Measurements from ENCODE around the gene PVRIG. TPM values are rescaled to one million over a fixed set of nuclear protein-coding genes. Genes with fewer than 3 reads are reported as not detected.
"Not testable (repeated sequence)": the region's sequence is repeated elsewhere in the genome, so short reads cannot be mapped to it uniquely, and the experiment has no call there.

PVRIG gene
- total RNA-seq, 2 donors from 2014 or later, result not detected

DNA sequence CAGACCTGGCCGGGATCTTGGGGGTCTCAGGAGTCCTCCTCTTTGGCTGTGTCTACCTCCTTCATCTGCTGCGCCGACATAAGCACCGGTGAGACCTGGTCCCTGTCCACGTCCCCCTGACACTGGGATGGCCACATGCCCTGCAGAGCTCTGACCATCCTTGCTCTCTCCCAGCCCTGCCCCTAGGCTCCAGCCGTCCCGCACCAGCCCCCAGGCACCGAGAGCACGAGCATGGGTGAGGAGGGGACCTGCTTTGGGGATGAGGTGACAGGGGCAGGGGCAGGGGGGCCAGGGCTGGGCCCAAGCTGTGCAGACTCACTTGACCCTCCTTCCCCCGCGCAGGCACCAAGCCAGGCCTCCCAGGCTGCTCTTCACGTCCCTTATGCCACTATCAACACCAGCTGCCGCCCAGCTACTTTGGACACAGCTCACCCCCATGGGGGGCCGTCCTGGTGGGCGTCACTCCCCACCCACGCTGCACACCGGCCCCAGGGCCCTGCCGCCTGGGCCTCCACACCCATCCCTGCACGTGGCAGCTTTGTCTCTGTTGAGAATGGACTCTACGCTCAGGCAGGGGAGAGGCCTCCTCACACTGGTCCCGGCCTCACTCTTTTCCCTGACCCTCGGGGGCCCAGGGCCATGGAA lies 959 bp downstream of the PVRIG start:
- Histone ChIP-seq H3K4me3 (no peak overlapping the region), H3K36me3 (no peaks in the 10 kb centered on the region), H3K27ac (no peak overlapping the region), H3K9me3 (no peaks in the 10 kb centered on the region), H3K27me3 (replicated peaks; ENCODE audit: insufficient read depth) (no peaks in the 10 kb centered on the region), H3K4me1 (replicated peaks) (no peaks in the 10 kb centered on the region)
- no peak for DNase-seq (ENCODE audit: low spot score)
- TF ChIP-seq, protein P1, sequence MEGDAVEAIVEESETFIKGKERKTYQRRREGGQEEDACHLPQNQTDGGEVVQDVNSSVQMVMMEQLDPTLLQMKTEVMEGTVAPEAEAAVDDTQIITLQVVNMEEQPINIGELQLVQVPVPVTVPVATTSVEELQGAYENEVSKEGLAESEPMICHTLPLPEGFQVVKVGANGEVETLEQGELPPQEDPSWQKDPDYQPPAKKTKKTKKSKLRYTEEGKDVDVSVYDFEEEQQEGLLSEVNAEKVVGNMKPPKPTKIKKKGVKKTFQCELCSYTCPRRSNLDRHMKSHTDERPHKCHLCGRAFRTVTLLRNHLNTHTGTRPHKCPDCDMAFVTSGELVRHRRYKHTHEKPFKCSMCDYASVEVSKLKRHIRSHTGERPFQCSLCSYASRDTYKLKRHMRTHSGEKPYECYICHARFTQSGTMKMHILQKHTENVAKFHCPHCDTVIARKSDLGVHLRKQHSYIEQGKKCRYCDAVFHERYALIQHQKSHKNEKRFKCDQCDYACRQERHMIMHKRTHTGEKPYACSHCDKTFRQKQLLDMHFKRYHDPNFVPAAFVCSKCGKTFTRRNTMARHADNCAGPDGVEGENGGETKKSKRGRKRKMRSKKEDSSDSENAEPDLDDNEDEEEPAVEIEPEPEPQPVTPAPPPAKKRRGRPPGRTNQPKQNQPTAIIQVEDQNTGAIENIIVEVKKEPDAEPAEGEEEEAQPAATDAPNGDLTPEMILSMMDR (IDR thresholded peaks at IDR 0.05), result no peak
- TF ChIP-seq POLR2AphosphoS5 (IDR thresholded peaks at IDR 0.05), result no peak
- TF ChIP-seq POLR2A (IDR thresholded peaks at IDR 0.05), result no peak
- intact Hi-C loops (cut with DNase I), result loop anchor here (5.0 kb wide), 1 partner anchor 88 kb away; no protein-coding TSS in a partner anchor
- WGBS, result 84% methylated on average over 20 of the region's 22 CpGs

DNA sequence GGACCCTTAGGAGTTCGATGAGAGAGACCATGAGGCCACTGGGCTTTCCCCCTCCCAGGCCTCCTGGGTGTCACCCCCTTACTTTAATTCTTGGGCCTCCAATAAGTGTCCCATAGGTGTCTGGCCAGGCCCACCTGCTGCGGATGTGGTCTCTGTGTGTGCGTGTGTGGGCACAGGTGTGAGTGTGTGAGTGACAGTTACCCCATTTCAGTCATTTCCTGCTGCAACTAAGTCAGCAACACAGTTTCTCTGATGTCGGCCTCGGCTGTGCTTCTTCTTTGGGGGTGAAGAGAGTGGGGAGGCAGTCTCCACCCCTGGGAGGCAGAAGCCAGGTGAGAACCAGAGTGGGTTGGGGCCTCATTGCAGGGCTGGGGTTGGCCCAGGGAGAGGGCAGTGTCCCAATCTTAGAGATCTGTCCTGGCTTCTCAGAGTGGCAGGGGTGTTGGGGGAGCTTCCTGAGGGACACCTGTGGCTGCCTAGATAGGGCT lies 1.5 kb downstream of the PVRIG start:
- intact Hi-C loops (cut with DNase I), result loop anchor here (5.0 kb wide), 1 partner anchor 89 kb away; no protein-coding TSS in a partner anchor
- no peak for TF ChIP-seq POLR2A (IDR thresholded peaks at IDR 0.05)
- TF ChIP-seq, protein P1 (IDR thresholded peaks at IDR 0.05), result no peak
- no peak for TF ChIP-seq POLR2AphosphoS5 (IDR thresholded peaks at IDR 0.05)
- Histone ChIP-seq H3K36me3 (no peaks in the 10 kb centered on the region), H3K27ac (no peak overlapping the region), H3K9me3 (no peaks in the 10 kb centered on the region), H3K4me3 (no peak overlapping the region), H3K27me3 (replicated peaks; ENCODE audit: insufficient read depth) (no peaks in the 10 kb centered on the region), H3K4me1 (replicated peaks) (no peaks in the 10 kb centered on the region)
- DNase-seq (ENCODE audit: low spot score), result no peak
- 83% methylated on average over 5 of the region's 5 CpGs for WGBS

DNA sequence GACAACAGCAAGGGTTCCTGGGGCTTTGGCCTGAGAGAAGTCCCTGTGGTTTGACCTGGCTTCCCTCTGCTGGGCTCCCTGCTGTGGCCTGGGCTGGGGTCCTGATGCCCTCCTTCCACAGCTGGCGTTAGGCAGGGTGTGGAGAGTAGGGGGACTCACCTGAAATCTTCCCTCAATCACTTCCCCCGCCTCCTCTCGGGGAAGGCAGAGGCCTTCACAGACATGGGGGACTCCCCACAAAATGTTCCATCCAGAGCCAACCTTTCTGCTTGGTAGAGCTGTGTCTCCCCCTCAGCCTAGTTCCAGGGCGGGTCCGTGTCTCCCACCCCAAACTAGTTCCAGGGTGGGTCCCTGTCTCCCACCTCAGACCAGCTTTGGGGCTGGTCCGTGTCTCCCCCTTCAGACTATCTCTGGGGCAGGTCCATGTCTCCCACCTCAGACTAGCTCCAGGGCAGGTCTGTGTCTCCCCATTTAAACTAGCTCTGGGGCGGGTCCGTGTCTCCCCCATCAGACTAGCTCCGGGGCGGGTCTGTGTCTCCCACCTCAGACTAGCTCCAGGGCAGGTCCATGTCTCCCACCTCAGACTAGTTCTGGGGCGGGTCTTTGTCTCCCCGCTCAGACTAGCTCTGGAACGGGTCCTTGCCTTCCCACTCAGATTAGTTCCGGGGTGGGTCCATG lies 2.2 kb downstream of the PVRIG start:
- TF ChIP-seq, protein P1 (IDR thresholded peaks at IDR 0.05), result no peak
- TF ChIP-seq POLR2AphosphoS5 (IDR thresholded peaks at IDR 0.05) (no peak), POLR2A (IDR thresholded peaks at IDR 0.05) (no peak)
- intact Hi-C loops (cut with DNase I), result loop anchor here (5.0 kb wide), 1 partner anchor 90 kb away; no protein-coding TSS in a partner anchor

DNA sequence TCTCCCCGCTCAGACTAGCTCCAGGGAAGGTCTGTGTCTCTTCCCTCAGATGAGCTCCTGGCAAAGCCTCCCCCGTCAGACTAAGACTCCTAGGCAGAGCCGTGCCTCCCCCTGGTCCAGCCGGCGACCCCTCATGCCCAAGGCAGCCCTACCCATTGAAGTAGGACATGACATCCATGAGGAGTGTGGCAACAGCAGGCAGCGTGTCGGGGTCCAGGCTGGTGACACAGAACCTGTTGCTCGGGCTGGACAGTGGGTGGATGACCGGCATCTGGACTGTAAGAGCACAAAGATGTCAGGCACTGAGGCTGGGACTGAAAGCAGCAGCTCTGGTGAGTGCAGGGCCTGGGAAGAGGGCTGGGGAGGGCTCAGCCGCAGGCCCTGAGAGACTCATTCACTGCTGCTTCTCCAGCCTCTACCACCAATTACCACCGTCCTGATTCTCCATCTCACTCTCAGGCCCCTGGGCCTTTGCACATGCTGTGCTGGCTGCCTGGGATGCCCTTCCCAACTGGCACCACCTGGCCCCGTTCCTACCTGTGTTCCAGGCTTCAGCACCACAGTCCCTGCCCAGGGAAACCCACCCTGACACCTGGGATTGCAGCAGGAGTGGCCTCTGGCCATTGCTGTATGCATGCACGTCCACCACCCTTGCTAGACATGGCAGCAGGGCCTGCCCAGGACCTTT lies 2.8 kb downstream of the PVRIG start:
- WGBS, result 95% methylated on average over 13 of the region's 13 CpGs
- Histone ChIP-seq H3K27me3 (replicated peaks; ENCODE audit: insufficient read depth) (no peaks in the 10 kb centered on the region), H3K36me3 (no peaks in the 10 kb centered on the region), H3K9me3 (no peaks in the 10 kb centered on the region), H3K4me1 (replicated peaks) (no peaks in the 10 kb centered on the region), H3K4me3 (no peak overlapping the region), H3K27ac (no peak overlapping the region)
- TF ChIP-seq, protein P1 (IDR thresholded peaks at IDR 0.05), result no peak
- TF ChIP-seq POLR2AphosphoS5 (IDR thresholded peaks at IDR 0.05) (no peak), POLR2A (IDR thresholded peaks at IDR 0.05) (no peak)
- DNase-seq (ENCODE audit: low spot score), result no peak
- intact Hi-C loops (cut with DNase I), result loop anchor here (5.0 kb wide), 1 partner anchor 90 kb away; no protein-coding TSS in a partner anchor

More for the DNA sequence above, 2.2 kb downstream of the PVRIG start:
- WGBS, result 89% methylated on average over 14 of the region's 14 CpGs
- H3K4me3 ChIP-seq, result no peak overlapping the region
- H3K27ac ChIP-seq, result no peak overlapping the region
- H3K9me3 ChIP-seq, result no peaks in the 10 kb centered on the region
- no peak for DNase-seq (ENCODE audit: low spot score)
- no peaks in the 10 kb centered on the region for H3K4me1 ChIP-seq (replicated peaks)
- H3K36me3 ChIP-seq, result no peaks in the 10 kb centered on the region
- no peaks in the 10 kb centered on the region for H3K27me3 ChIP-seq (replicated peaks; ENCODE audit: insufficient read depth)

DNA sequence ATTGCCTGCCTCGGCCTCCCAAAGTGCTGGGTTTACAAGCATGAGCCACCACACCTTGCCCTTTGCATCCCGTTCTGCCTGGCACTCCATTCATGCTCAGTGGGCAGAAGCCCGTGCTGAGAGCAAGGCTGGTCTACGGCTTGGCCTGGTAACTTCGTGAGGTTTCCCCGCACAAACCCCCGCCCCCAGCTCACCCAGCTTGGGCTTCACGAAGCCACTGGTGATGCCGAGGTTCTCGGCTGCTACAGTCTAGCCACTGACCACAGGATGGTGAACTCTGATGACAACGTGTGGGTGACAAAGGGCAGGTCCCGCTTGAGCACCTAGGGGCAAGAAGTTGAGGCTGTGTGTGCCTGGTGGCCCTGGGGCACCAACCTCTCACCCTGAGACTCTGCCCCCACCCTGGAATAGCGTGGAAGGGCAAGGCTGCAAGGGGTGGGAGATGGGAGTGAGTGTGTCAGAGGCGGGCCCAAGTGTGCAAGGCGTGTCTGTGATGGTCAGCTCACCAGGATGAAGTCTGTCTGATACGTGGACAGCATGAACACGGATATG lies 3.7 kb downstream of the PVRIG start:
- not testable (repeated sequence) for H3K36me3 ChIP-seq; H3K4me3 ChIP-seq; H3K27me3 ChIP-seq (replicated peaks; ENCODE audit: insufficient read depth); H3K9me3 ChIP-seq; H3K4me1 ChIP-seq (replicated peaks); DNase-seq (ENCODE audit: low spot score); H3K27ac ChIP-seq
- WGBS, result 91% methylated on average over 17 of the region's 17 CpGs
- intact Hi-C loops (cut with DNase I), result loop anchor here (5.0 kb wide), 1 partner anchor 91 kb away; no protein-coding TSS in a partner anchor

DNA sequence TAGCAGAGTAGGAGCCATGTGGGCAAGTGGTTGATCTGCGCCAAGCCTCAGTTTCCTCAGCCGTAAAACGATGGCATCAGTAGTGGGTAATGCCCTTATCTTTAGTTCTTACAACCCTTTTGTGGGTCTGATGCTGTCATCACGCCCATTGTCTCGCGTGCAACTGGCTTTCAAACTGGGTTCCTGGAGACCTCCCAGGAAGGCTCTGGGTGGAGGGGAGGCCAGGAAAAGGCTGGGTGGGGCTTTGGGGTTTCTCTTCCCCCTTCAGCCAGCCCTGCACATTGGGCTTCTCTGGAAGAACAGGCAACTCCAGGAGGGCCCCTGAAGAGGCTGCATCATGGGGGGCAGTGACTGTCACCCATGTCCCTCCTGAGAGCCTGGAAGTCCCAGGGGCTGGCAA lies 5.1 kb downstream of the PVRIG start:
- H3K9me3 ChIP-seq; H3K4me1 ChIP-seq (replicated peaks); H3K36me3 ChIP-seq; H3K27me3 ChIP-seq (replicated peaks; ENCODE audit: insufficient read depth); H3K27ac ChIP-seq; H3K4me3 ChIP-seq; DNase-seq (ENCODE audit: low spot score): not testable (repeated sequence)
- intact Hi-C loops (cut with DNase I), result loop anchor here (5.0 kb wide), 1 partner anchor 93 kb away; no protein-coding TSS in a partner anchor
- 88% methylated on average over 6 of the region's 6 CpGs for WGBS

DNA sequence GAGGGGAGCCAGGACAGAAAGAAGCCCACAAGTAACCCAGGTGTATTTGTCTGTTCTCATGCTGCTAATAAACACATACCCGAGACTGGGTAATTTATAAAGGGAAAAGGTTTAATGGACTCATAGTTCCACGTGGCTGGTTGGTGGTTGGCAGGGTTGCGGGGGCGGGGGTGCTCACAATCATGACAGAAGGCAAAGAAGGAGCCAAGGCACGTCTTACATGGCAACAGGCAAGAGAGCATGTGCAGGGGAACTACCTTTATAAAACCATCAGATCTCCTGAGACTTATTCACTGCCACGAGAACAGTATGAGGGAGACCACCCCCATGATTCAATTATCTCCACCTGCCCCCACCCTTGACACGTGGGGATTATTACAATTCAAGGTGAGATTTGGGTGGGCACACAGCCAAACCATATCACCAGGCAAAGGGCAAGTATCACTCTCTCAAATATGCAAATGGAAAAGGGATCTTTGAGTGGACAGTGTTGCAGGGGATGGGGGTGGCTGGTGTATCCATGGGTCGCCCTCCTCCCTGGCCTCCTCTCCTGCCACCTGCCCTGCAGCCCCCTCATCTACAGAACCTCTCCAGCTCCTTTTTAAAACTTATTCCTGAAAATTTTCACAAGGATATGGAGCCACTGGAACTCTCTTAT lies 15.0 kb downstream of the PVRIG start:
- 75% methylated on average over 8 of the region's 8 CpGs for WGBS
- H3K36me3 ChIP-seq, result not testable (repeated sequence)

More for the DNA sequence above, 15.0 kb downstream of the PVRIG start:
- H3K4me1 ChIP-seq (replicated peaks); H3K27ac ChIP-seq; H3K4me3 ChIP-seq; H3K9me3 ChIP-seq; DNase-seq (ENCODE audit: low spot score); H3K27me3 ChIP-seq (replicated peaks; ENCODE audit: insufficient read depth); intact Hi-C loops (cut with DNase I): not testable (repeated sequence)

Measured in prostate gland (tissue), 2 donors.